GM12873 (cell line): ENCODE measurements around the gene C11orf71.
A peak's percentile ranks its signal among the peaks of the same experiment; 100 is the strongest.

Source experiments
- CTCF ChIP-seq: IDR thresholded peaks from 2 replicates; pipeline ENCODE4 v1.5.1; 2012; ENCODE audit warnings: low read depth, mild to moderate bottlenecking, moderate library complexity, low read length, control low read depth; ENCODE audit not compliant: insufficient read depth; ENCODE audit errors: missing control alignments

C11orf71 gene

GRCh38 chr11:114398303-114398920, 1.9 kb downstream of the C11orf71 start:
- TF ChIP-seq CTCF = no peak

GRCh38 chr11:114397349-114397982, 2.8 kb downstream of the C11orf71 start:
- TF ChIP-seq CTCF = no peak

GRCh38 chr11:114396916-114397315, 3.4 kb downstream of the C11orf71 start:
- TF ChIP-seq CTCF = no peak

GRCh38 chr11:114395736-114396135, 4.6 kb downstream of the C11orf71 start:
- TF ChIP-seq CTCF = peak; percentile 48

GRCh38 chr11:114392735-114393667, 7.3 kb downstream of the C11orf71 start:
- no peak for TF ChIP-seq CTCF

- no peak for TF ChIP-seq CTCF
Measured at GRCh38 chr11:114386545-114386944, 13.8 kb downstream of the C11orf71 start.

GRCh38 chr11:114386131-114386530, 14.2 kb downstream of the C11orf71 start:
- no peak for TF ChIP-seq CTCF
